ENCODE results near the gene CMPK1.

The CMPK1 gene

GRCh38 chr1:47367651-47368050 lies 34.1 kb downstream of the CMPK1 start:
- no peak overlapping the region for H3K27ac ChIP-seq (ENCODE audit: low read depth, low read length)
- H3K4me3 ChIP-seq (ENCODE audit: low read depth in 1 of 2, low read length in 2 of 2) = no peak overlapping the region
- H3K27me3 ChIP-seq (ENCODE audit: control insufficient read depth in 1 of 2, insufficient read depth in 2 of 2, low read length in 2 of 2) = no peaks in the 10 kb centered on the region
- H3K4me1 ChIP-seq (ENCODE audit: control insufficient read depth in 1 of 2, insufficient read depth in 2 of 2, low read length in 2 of 2) = no peaks in the 10 kb centered on the region
- peaks cover 10 to 32% of the 10 kb centered on the region in 2 donors for H3K36me3 ChIP-seq (ENCODE audit: control insufficient read depth in 1 of 2, insufficient read depth in 2 of 2, low read length in 2 of 2)
- no peaks in the 10 kb centered on the region for H3K9me3 ChIP-seq (ENCODE audit: control insufficient read depth in 1 of 2, low read length in 2 of 2)
- H3K9ac ChIP-seq (ENCODE audit: low read depth in 1 of 2, low read length in 2 of 2) = no peak overlapping the region

GRCh38 chr1:47371016-47371517 lies 37.5 kb downstream of the CMPK1 start:
- Histone ChIP-seq H3K36me3 (ENCODE audit: control insufficient read depth in 1 of 2, insufficient read depth in 2 of 2, low read length in 2 of 2) (peaks cover 26 to 58% of the 10 kb centered on the region in 2 donors), H3K27ac (ENCODE audit: low read depth, low read length) (no peak overlapping the region), H3K27me3 (ENCODE audit: control insufficient read depth in 1 of 2, insufficient read depth in 2 of 2, low read length in 2 of 2) (no peaks in the 10 kb centered on the region), H3K4me1 (ENCODE audit: control insufficient read depth in 1 of 2, insufficient read depth in 2 of 2, low read length in 2 of 2) (no peaks in the 10 kb centered on the region), H3K9me3 (ENCODE audit: control insufficient read depth in 1 of 2, low read length in 2 of 2) (no peaks in the 10 kb centered on the region), H3K9ac (ENCODE audit: low read depth in 1 of 2, low read length in 2 of 2) (no peak overlapping the region), H3K4me3 (ENCODE audit: low read depth in 1 of 2, low read length in 2 of 2) (no peak overlapping the region)

- H3K9me3 ChIP-seq (ENCODE audit: control insufficient read depth in 1 of 2, low read length in 2 of 2) = no peaks in the 10 kb centered on the region
- H3K4me3 ChIP-seq (ENCODE audit: low read depth in 1 of 2, low read length in 2 of 2) = no peak overlapping the region
- H3K9ac ChIP-seq (ENCODE audit: low read depth in 1 of 2, low read length in 2 of 2) = no peak overlapping the region
- no peak overlapping the region for H3K27ac ChIP-seq (ENCODE audit: low read depth, low read length)
- peaks cover 27 to 63% of the 10 kb centered on the region in 2 donors for H3K36me3 ChIP-seq (ENCODE audit: control insufficient read depth in 1 of 2, insufficient read depth in 2 of 2, low read length in 2 of 2)
- no peaks in the 10 kb centered on the region for H3K4me1 ChIP-seq (ENCODE audit: control insufficient read depth in 1 of 2, insufficient read depth in 2 of 2, low read length in 2 of 2)
- no peaks in the 10 kb centered on the region for H3K27me3 ChIP-seq (ENCODE audit: control insufficient read depth in 1 of 2, insufficient read depth in 2 of 2, low read length in 2 of 2)
Measured at GRCh38 chr1:47374501-47374900, 40.9 kb downstream of the CMPK1 start.

- Histone ChIP-seq H3K9ac (ENCODE audit: low read depth in 1 of 2, low read length in 2 of 2) (no peak overlapping the region), H3K27me3 (ENCODE audit: control insufficient read depth in 1 of 2, insufficient read depth in 2 of 2, low read length in 2 of 2) (no peaks in the 10 kb centered on the region), H3K4me3 (ENCODE audit: low read depth in 1 of 2, low read length in 2 of 2) (no peak overlapping the region), H3K27ac (ENCODE audit: low read depth, low read length) (no peak overlapping the region), H3K36me3 (ENCODE audit: control insufficient read depth in 1 of 2, insufficient read depth in 2 of 2, low read length in 2 of 2) (peaks cover 31 to 57% of the 10 kb centered on the region in 2 donors), H3K4me1 (ENCODE audit: control insufficient read depth in 1 of 2, insufficient read depth in 2 of 2, low read length in 2 of 2) (no peaks in the 10 kb centered on the region), H3K9me3 (ENCODE audit: control insufficient read depth in 1 of 2, low read length in 2 of 2) (no peaks in the 10 kb centered on the region)
Measured at GRCh38 chr1:47378147-47378546, 44.6 kb downstream of the CMPK1 start.

GRCh38 chr1:47380699-47381098 lies 47.1 kb downstream of the CMPK1 start:
- Histone ChIP-seq H3K9me3 (ENCODE audit: control insufficient read depth in 1 of 2, low read length in 2 of 2) (no peaks in the 10 kb centered on the region), H3K27me3 (ENCODE audit: control insufficient read depth in 1 of 2, insufficient read depth in 2 of 2, low read length in 2 of 2) (no peaks in the 10 kb centered on the region), H3K36me3 (ENCODE audit: control insufficient read depth in 1 of 2, insufficient read depth in 2 of 2, low read length in 2 of 2) (peaks cover 15 to 33% of the 10 kb centered on the region in 2 donors), H3K4me3 (ENCODE audit: low read depth in 1 of 2, low read length in 2 of 2) (no peak overlapping the region), H3K27ac (ENCODE audit: low read depth, low read length) (no peak overlapping the region), H3K9ac (ENCODE audit: low read depth in 1 of 2, low read length in 2 of 2) (no peak overlapping the region), H3K4me1 (ENCODE audit: control insufficient read depth in 1 of 2, insufficient read depth in 2 of 2, low read length in 2 of 2) (no peaks in the 10 kb centered on the region)

- Histone ChIP-seq H3K9ac (ENCODE audit: low read depth in 1 of 2, low read length in 2 of 2) (no peak overlapping the region), H3K9me3 (ENCODE audit: control insufficient read depth in 1 of 2, low read length in 2 of 2) (no peaks in the 10 kb centered on the region), H3K36me3 (ENCODE audit: control insufficient read depth in 1 of 2, insufficient read depth in 2 of 2, low read length in 2 of 2) (peaks cover 12 to 21% of the 10 kb centered on the region in 2 donors), H3K4me3 (ENCODE audit: low read depth in 1 of 2, low read length in 2 of 2) (no peak overlapping the region), H3K27me3 (ENCODE audit: control insufficient read depth in 1 of 2, insufficient read depth in 2 of 2, low read length in 2 of 2) (no peaks in the 10 kb centered on the region), H3K27ac (ENCODE audit: low read depth, low read length) (no peak overlapping the region), H3K4me1 (ENCODE audit: control insufficient read depth in 1 of 2, insufficient read depth in 2 of 2, low read length in 2 of 2) (no peaks in the 10 kb centered on the region)
Measured at GRCh38 chr1:47382399-47382983, 48.9 kb downstream of the CMPK1 start.

- H3K4me3 ChIP-seq (ENCODE audit: low read depth in 1 of 2, low read length in 2 of 2) = no peak overlapping the region
- H3K4me1 ChIP-seq (ENCODE audit: control insufficient read depth in 1 of 2, insufficient read depth in 2 of 2, low read length in 2 of 2) = peaks cover 0 to 8% of the 10 kb centered on the region in 2 donors
- H3K9me3 ChIP-seq (ENCODE audit: control insufficient read depth in 1 of 2, low read length in 2 of 2) = no peaks in the 10 kb centered on the region
- no peak overlapping the region for H3K9ac ChIP-seq (ENCODE audit: low read depth in 1 of 2, low read length in 2 of 2)
- peaks cover 12 to 20% of the 10 kb centered on the region in 2 donors for H3K36me3 ChIP-seq (ENCODE audit: control insufficient read depth in 1 of 2, insufficient read depth in 2 of 2, low read length in 2 of 2)
- no peak overlapping the region for H3K27ac ChIP-seq (ENCODE audit: low read depth, low read length)
- no peaks in the 10 kb centered on the region for H3K27me3 ChIP-seq (ENCODE audit: control insufficient read depth in 1 of 2, insufficient read depth in 2 of 2, low read length in 2 of 2)
Measured at GRCh38 chr1:47384083-47384482, 50.5 kb downstream of the CMPK1 start.

GRCh38 chr1:47385020-47385419 lies 51.4 kb downstream of the CMPK1 start:
- Histone ChIP-seq H3K36me3 (ENCODE audit: control insufficient read depth in 1 of 2, insufficient read depth in 2 of 2, low read length in 2 of 2) (peaks cover 7 to 12% of the 10 kb centered on the region in 2 donors), H3K4me1 (ENCODE audit: control insufficient read depth in 1 of 2, insufficient read depth in 2 of 2, low read length in 2 of 2) (peaks cover 0 to 10% of the 10 kb centered on the region in 2 donors), H3K27me3 (ENCODE audit: control insufficient read depth in 1 of 2, insufficient read depth in 2 of 2, low read length in 2 of 2) (no peaks in the 10 kb centered on the region), H3K9ac (ENCODE audit: low read depth in 1 of 2, low read length in 2 of 2) (no peak overlapping the region), H3K9me3 (ENCODE audit: control insufficient read depth in 1 of 2, low read length in 2 of 2) (no peaks in the 10 kb centered on the region), H3K4me3 (ENCODE audit: low read depth in 1 of 2, low read length in 2 of 2) (no peak overlapping the region), H3K27ac (ENCODE audit: low read depth, low read length) (no peak overlapping the region)

- Histone ChIP-seq H3K9me3 (ENCODE audit: control insufficient read depth in 1 of 2, low read length in 2 of 2) (no peaks in the 10 kb centered on the region), H3K27me3 (ENCODE audit: control insufficient read depth in 1 of 2, insufficient read depth in 2 of 2, low read length in 2 of 2) (peaks cover 0 to 3% of the 10 kb centered on the region in 2 donors), H3K27ac (ENCODE audit: low read depth, low read length) (no peak overlapping the region), H3K9ac (ENCODE audit: low read depth in 1 of 2, low read length in 2 of 2) (no peak overlapping the region), H3K4me1 (ENCODE audit: control insufficient read depth in 1 of 2, insufficient read depth in 2 of 2, low read length in 2 of 2) (peaks cover 6 to 17% of the 10 kb centered on the region in 2 donors), H3K4me3 (ENCODE audit: low read depth in 1 of 2, low read length in 2 of 2) (no peak overlapping the region), H3K36me3 (ENCODE audit: control insufficient read depth in 1 of 2, insufficient read depth in 2 of 2, low read length in 2 of 2) (peaks cover under 1 to 5% of the 10 kb centered on the region in 2 donors)
Measured at GRCh38 chr1:47386268-47386667, 52.7 kb downstream of the CMPK1 start.

GRCh38 chr1:47388030-47388890 lies 54.7 kb downstream of the CMPK1 start:
- Histone ChIP-seq H3K36me3 (ENCODE audit: control insufficient read depth in 1 of 2, insufficient read depth in 2 of 2, low read length in 2 of 2) (no peaks in the 10 kb centered on the region), H3K9ac (ENCODE audit: low read depth in 1 of 2, low read length in 2 of 2) (no peak overlapping the region), H3K27me3 (ENCODE audit: control insufficient read depth in 1 of 2, insufficient read depth in 2 of 2, low read length in 2 of 2) (peaks cover 0 to 3% of the 10 kb centered on the region in 2 donors), H3K4me3 (ENCODE audit: low read depth in 1 of 2, low read length in 2 of 2) (no peak overlapping the region), H3K4me1 (ENCODE audit: control insufficient read depth in 1 of 2, insufficient read depth in 2 of 2, low read length in 2 of 2) (peaks cover 6 to 18% of the 10 kb centered on the region in 2 donors), H3K27ac (ENCODE audit: low read depth, low read length) (no peak overlapping the region), H3K9me3 (ENCODE audit: control insufficient read depth in 1 of 2, low read length in 2 of 2) (no peaks in the 10 kb centered on the region)

Measured in duodenal mucosa (tissue), 2 donors.